ENCODE data around the gene REV1.

Gene REV1

DNA sequence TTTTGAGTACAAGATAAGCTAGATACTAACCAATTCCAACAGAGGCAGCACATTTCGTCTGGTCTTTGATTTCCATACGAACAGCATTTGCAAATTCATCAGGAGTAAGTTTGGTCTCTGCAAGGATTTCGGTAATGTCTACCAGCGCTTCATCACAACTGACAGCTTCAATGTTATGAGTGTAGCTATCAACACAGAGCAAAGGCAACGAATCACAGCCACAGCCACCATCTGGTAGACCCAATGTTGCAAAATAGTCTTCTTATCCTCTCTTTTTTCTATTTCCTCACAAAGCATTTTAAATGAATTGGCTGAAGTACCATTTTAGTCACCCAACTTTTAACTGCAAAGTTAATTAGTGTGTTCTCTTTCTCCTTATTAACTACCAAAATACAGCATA lies 68.3 kb downstream of the REV1 start:
- ChIA-PET POLR2A (no interaction called here), CTCF (no interaction called here)
- Histone ChIP-seq H3K36me3 (ENCODE audit: control insufficient read depth in 4 of 4, insufficient read depth in 4 of 4, low read length in 3 of 4) (peaks cover 26 to 76% (median 56%) of the 10 kb centered on the region in 4 experiments), H3K4me1 (ENCODE audit: control extremely low read depth in 1 of 4, control insufficient read depth in 4 of 4, insufficient read depth in 4 of 4, low read length in 3 of 4) (no peaks in the 10 kb centered on the region), H3K9me3 (ENCODE audit: control extremely low read depth in 1 of 5, control insufficient read depth in 4 of 5, insufficient read depth in 2 of 5, low read depth in 1 of 5, low read length in 4 of 5) (peaks cover 0 to 1% (median 0%) of the 10 kb centered on the region in 5 experiments), H3K27ac (ENCODE audit: insufficient read depth in 1 of 2, low read depth in 1 of 2, low read length in 2 of 2, poor library complexity in 1 of 2, severe bottlenecking in 2 of 2) (no peak overlapping the region), H3K27me3 (replicated peaks in 2 of 5; ENCODE audit: control insufficient read depth in 4 of 5, insufficient read depth in 5 of 5, low read length in 4 of 5) (no peaks in the 10 kb centered on the region), H3K4me3 (ENCODE audit: control insufficient read depth in 1 of 7, extremely low read depth in 1 of 7, insufficient read depth in 4 of 7, low read depth in 2 of 7, low read length in 6 of 7) (no peak overlapping the region)
- 98% methylated on average over 5 of the region's 5 CpGs for WGBS (ENCODE audit: insufficient coverage)
- DNase-seq: no peak

DNA sequence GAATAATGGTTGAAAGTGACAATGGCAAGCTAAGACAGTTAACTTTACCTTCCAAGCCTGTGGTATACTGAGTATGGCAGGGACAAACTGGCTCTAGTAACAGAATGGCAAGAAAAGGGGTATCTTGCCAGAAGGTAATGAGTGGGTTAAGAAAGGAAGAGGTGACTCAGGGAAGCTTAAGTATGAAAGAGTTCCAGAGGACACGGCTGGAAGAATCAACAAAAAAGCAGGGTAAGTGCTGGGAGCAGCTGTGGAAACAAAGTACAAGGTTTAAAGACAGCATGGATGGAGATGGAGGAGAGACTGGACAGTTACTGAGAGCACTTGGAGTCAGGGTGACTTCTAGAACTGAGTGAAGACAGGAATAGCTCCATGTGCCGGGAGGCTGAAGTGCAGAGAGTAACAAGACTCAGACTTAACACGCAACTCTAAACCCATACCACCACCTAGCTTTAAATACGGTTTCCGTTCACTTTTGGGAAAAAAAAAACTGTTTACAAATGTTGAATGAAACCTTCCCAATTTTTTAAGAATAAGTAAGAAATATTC lies 69.0 kb downstream of the REV1 start:
- WGBS (ENCODE audit: insufficient coverage): 92% methylated on average over 1 of the region's 5 CpGs
- Histone ChIP-seq H3K9me3 (ENCODE audit: control extremely low read depth in 1 of 5, control insufficient read depth in 4 of 5, insufficient read depth in 2 of 5, low read depth in 1 of 5, low read length in 4 of 5) (peaks cover 0 to 1% (median 0%) of the 10 kb centered on the region in 5 experiments), H3K4me3 (ENCODE audit: control insufficient read depth in 1 of 7, extremely low read depth in 1 of 7, insufficient read depth in 4 of 7, low read depth in 2 of 7, low read length in 6 of 7) (no peak overlapping the region), H3K27me3 (replicated peaks in 2 of 5; ENCODE audit: control insufficient read depth in 4 of 5, insufficient read depth in 5 of 5, low read length in 4 of 5) (no peaks in the 10 kb centered on the region), H3K4me1 (ENCODE audit: control extremely low read depth in 1 of 4, control insufficient read depth in 4 of 4, insufficient read depth in 4 of 4, low read length in 3 of 4) (no peaks in the 10 kb centered on the region), H3K36me3 (ENCODE audit: control insufficient read depth in 4 of 4, insufficient read depth in 4 of 4, low read length in 3 of 4) (peaks cover 28 to 79% (median 58%) of the 10 kb centered on the region in 4 experiments), H3K27ac (ENCODE audit: insufficient read depth in 1 of 2, low read depth in 1 of 2, low read length in 2 of 2, poor library complexity in 1 of 2, severe bottlenecking in 2 of 2) (no peak overlapping the region)
- POLR2A ChIA-PET: no interaction called here
- CTCF ChIA-PET: no interaction called here
- no peak for DNase-seq

DNA sequence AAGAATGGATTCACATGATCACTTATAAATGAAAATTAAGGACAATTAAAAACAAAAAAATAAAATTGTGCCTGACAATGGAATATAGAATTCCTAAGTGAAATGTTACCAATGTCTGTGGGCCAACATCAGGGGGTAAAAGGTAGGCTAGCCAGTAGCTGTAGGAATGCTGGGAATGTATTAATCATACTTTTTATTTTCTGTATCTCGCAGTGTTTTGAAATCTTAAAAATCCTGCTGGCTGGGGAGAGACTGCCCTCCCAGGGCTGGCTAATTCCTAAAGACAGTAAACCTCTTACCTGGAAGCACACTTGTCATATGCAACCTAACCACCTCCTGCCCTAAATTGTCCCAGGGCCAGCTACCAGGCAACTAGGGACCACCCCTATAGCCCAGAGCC lies 69.8 kb downstream of the REV1 start:
- 100% methylated on average over 1 of the region's 1 CpG for WGBS (ENCODE audit: insufficient coverage)
- Histone ChIP-seq H3K36me3 (ENCODE audit: control insufficient read depth in 4 of 4, insufficient read depth in 4 of 4, low read length in 3 of 4) (peaks cover 34 to 84% (median 60%) of the 10 kb centered on the region in 4 experiments), H3K27me3 (replicated peaks in 2 of 5; ENCODE audit: control insufficient read depth in 4 of 5, insufficient read depth in 5 of 5, low read length in 4 of 5) (no peaks in the 10 kb centered on the region), H3K27ac (ENCODE audit: insufficient read depth in 1 of 2, low read depth in 1 of 2, low read length in 2 of 2, poor library complexity in 1 of 2, severe bottlenecking in 2 of 2) (no peak overlapping the region), H3K4me3 (ENCODE audit: control insufficient read depth in 1 of 7, extremely low read depth in 1 of 7, insufficient read depth in 4 of 7, low read depth in 2 of 7, low read length in 6 of 7) (no peak overlapping the region), H3K4me1 (ENCODE audit: control extremely low read depth in 1 of 4, control insufficient read depth in 4 of 4, insufficient read depth in 4 of 4, low read length in 3 of 4) (no peaks in the 10 kb centered on the region), H3K9me3 (ENCODE audit: control extremely low read depth in 1 of 5, control insufficient read depth in 4 of 5, insufficient read depth in 2 of 5, low read depth in 1 of 5, low read length in 4 of 5) (peaks cover 0 to 1% (median 0%) of the 10 kb centered on the region in 5 experiments)
- DNase-seq: no peak
- POLR2A ChIA-PET: no interaction called here
- CTCF ChIA-PET: interaction anchor here (0.6 kb wide), 1 partner anchor 14 kb away, joined by 3 read pairs; no protein-coding TSS in a partner anchor

DNA sequence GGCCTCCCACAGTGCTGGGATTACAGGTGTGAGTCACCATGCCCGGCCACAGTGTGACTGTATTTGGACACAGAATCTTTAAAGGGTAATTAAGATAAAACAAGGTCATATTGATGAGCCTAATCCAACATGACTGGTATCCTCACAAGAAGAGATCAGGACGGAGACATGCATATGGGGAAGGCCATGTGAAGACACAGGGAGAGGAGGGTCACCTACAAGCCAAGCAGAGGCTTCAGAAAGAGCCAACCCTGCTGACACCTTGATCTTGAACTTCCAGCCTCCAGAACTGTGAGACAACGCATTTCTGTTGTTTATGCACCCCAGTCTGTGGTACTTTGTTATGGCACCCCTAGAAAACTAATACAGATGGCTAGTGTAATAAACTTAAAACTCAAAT lies 72.4 kb downstream of the REV1 start:
- Histone ChIP-seq H3K36me3 (ENCODE audit: control insufficient read depth in 4 of 4, insufficient read depth in 4 of 4, low read length in 3 of 4) (peaks cover 39 to 83% (median 60%) of the 10 kb centered on the region in 4 experiments), H3K4me3 (ENCODE audit: control insufficient read depth in 1 of 7, extremely low read depth in 1 of 7, insufficient read depth in 4 of 7, low read depth in 2 of 7, low read length in 6 of 7) (no peak overlapping the region), H3K9me3 (ENCODE audit: control extremely low read depth in 1 of 5, control insufficient read depth in 4 of 5, insufficient read depth in 2 of 5, low read depth in 1 of 5, low read length in 4 of 5) (peaks cover 0 to 1% (median 0%) of the 10 kb centered on the region in 5 experiments), H3K4me1 (ENCODE audit: control extremely low read depth in 1 of 4, control insufficient read depth in 4 of 4, insufficient read depth in 4 of 4, low read length in 3 of 4) (no peaks in the 10 kb centered on the region), H3K27ac (ENCODE audit: insufficient read depth in 1 of 2, low read depth in 1 of 2, low read length in 2 of 2, poor library complexity in 1 of 2, severe bottlenecking in 2 of 2) (no peak overlapping the region), H3K27me3 (replicated peaks in 2 of 5; ENCODE audit: control insufficient read depth in 4 of 5, insufficient read depth in 5 of 5, low read length in 4 of 5) (no peaks in the 10 kb centered on the region)
- WGBS (ENCODE audit: insufficient coverage): 88% methylated on average over 3 of the region's 3 CpGs
- ChIA-PET CTCF (no interaction called here), POLR2A (interaction anchor here (0.7 kb wide), 1 partner anchor 455 kb away, joined by 3 read pairs; no protein-coding TSS in a partner anchor)
- no peak for DNase-seq

DNA sequence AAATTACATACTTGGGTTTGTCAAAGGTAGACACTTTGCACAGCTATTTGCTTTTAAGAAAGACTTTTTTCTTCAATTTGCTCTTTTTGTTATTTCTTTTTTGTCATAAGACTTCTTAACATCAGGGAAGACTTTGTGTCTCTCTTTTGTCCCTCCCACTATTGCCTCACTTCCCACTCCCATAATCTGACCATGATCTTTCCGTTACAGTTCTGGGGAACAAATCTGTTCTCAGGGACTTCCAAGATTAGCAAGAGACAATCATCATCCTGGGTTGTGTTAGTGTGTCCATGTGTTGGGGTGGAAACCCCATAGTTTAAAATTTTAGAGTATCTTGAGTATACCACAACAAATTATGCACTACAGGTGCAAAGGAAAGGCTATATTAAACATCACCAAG lies 75.3 kb downstream of the REV1 start:
- POLR2A ChIA-PET: no interaction called here
- peaks cover 34 to 86% (median 53%) of the 10 kb centered on the region in 4 experiments for H3K36me3 ChIP-seq (ENCODE audit: control insufficient read depth in 4 of 4, insufficient read depth in 4 of 4, low read length in 3 of 4)

DNA sequence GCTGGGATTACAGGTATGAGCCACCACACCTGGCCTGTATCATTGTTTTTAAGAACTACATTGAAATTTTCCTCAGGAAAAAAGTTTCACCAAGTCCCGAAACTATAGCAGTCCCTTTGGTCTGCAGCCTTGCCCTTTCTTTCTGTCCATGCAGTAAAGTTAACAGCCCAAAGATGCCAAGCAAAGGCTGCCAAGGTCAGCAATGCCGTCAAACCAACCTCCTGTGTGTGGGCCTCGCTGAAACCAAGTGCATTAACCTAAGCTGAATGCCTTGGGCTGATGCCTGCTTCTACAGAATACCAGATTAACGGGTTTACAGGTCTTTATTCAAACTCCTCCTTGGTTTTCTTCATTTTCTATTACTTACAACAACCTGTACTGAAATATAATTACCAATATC lies 79.5 kb downstream of the REV1 start:
- Histone ChIP-seq H3K36me3 (ENCODE audit: control insufficient read depth in 4 of 4, insufficient read depth in 4 of 4, low read length in 3 of 4) (peaks cover 22 to 68% (median 48%) of the 10 kb centered on the region in 4 experiments), H3K27me3 (replicated peaks in 2 of 5; ENCODE audit: control insufficient read depth in 4 of 5, insufficient read depth in 5 of 5, low read length in 4 of 5) (no peaks in the 10 kb centered on the region), H3K9me3 (ENCODE audit: control extremely low read depth in 1 of 5, control insufficient read depth in 4 of 5, insufficient read depth in 2 of 5, low read depth in 1 of 5, low read length in 4 of 5) (no peaks in the 10 kb centered on the region), H3K4me3 (ENCODE audit: control insufficient read depth in 1 of 7, extremely low read depth in 1 of 7, insufficient read depth in 4 of 7, low read depth in 2 of 7, low read length in 6 of 7) (no peak overlapping the region), H3K4me1 (ENCODE audit: control extremely low read depth in 1 of 4, control insufficient read depth in 4 of 4, insufficient read depth in 4 of 4, low read length in 3 of 4) (no peaks in the 10 kb centered on the region), H3K27ac (ENCODE audit: insufficient read depth in 1 of 2, low read depth in 1 of 2, low read length in 2 of 2, poor library complexity in 1 of 2, severe bottlenecking in 2 of 2) (no peak overlapping the region)
- ChIA-PET CTCF (interaction anchor here (0.6 kb wide), 1 partner anchor 328 kb away, joined by 3 read pairs; no protein-coding TSS in a partner anchor), POLR2A (no interaction called here)
- no peak for DNase-seq
- WGBS (ENCODE audit: insufficient coverage): 100% methylated on average over 4 of the region's 4 CpGs

More for the DNA sequence above, 75.3 kb downstream of the REV1 start:
- H3K27ac ChIP-seq (ENCODE audit: insufficient read depth in 1 of 2, low read depth in 1 of 2, low read length in 2 of 2, poor library complexity in 1 of 2, severe bottlenecking in 2 of 2): no peak overlapping the region
- WGBS (ENCODE audit: insufficient coverage): no CpG with 5 or more reads among the region's 1 CpG
- H3K4me1 ChIP-seq (ENCODE audit: control extremely low read depth in 1 of 4, control insufficient read depth in 4 of 4, insufficient read depth in 4 of 4, low read length in 3 of 4): no peaks in the 10 kb centered on the region
- no peak for DNase-seq
- peaks cover 0 to 1% (median 0%) of the 10 kb centered on the region in 5 experiments for H3K9me3 ChIP-seq (ENCODE audit: control extremely low read depth in 1 of 5, control insufficient read depth in 4 of 5, insufficient read depth in 2 of 5, low read depth in 1 of 5, low read length in 4 of 5)
- no peaks in the 10 kb centered on the region for H3K27me3 ChIP-seq (replicated peaks in 2 of 5; ENCODE audit: control insufficient read depth in 4 of 5, insufficient read depth in 5 of 5, low read length in 4 of 5)
- CTCF ChIA-PET: no interaction called here
- H3K4me3 ChIP-seq (ENCODE audit: control insufficient read depth in 1 of 7, extremely low read depth in 1 of 7, insufficient read depth in 4 of 7, low read depth in 2 of 7, low read length in 6 of 7): no peak overlapping the region

DNA sequence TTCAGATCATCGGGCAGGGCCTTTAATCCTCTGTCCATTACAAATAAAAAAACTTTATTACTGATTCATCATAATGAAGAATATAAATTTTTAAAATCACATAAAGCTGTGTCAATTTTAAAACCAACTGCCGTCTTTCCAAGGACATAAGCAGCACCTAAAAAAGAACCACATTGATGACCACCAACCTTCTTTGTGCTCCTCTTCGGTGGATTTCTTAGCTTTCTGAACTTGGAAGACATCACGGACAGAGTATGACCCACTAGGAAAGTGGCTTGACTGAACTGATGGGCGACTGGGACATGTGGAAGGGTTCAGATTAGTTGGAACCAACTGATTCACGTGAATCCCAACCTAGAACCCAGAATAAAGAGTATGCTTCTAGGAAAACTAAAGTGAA lies 83.7 kb downstream of the REV1 start:
- no peaks in the 10 kb centered on the region for H3K9me3 ChIP-seq (ENCODE audit: control extremely low read depth in 1 of 5, control insufficient read depth in 4 of 5, insufficient read depth in 2 of 5, low read depth in 1 of 5, low read length in 4 of 5)
- no peak overlapping the region for H3K27ac ChIP-seq (ENCODE audit: insufficient read depth in 1 of 2, low read depth in 1 of 2, low read length in 2 of 2, poor library complexity in 1 of 2, severe bottlenecking in 2 of 2)
- no peaks in the 10 kb centered on the region for H3K27me3 ChIP-seq (replicated peaks in 2 of 5; ENCODE audit: control insufficient read depth in 4 of 5, insufficient read depth in 5 of 5, low read length in 4 of 5)
- DNase-seq: no peak
- H3K4me1 ChIP-seq (ENCODE audit: control extremely low read depth in 1 of 4, control insufficient read depth in 4 of 4, insufficient read depth in 4 of 4, low read length in 3 of 4): no peaks in the 10 kb centered on the region
- no peak overlapping the region for H3K4me3 ChIP-seq (ENCODE audit: control insufficient read depth in 1 of 7, extremely low read depth in 1 of 7, insufficient read depth in 4 of 7, low read depth in 2 of 7, low read length in 6 of 7)
- CTCF ChIA-PET: interaction anchor here (1.1 kb wide), 1 partner anchor 14 kb away, joined by 3 read pairs; no protein-coding TSS in a partner anchor
- peaks cover 32 to 72% (median 59%) of the 10 kb centered on the region in 4 experiments for H3K36me3 ChIP-seq (ENCODE audit: control insufficient read depth in 4 of 4, insufficient read depth in 4 of 4, low read length in 3 of 4)
- POLR2A ChIA-PET: no interaction called here
- WGBS (ENCODE audit: insufficient coverage): 100% methylated on average over 4 of the region's 6 CpGs

Data from common myeloid progenitor, CD34-positive (primary cell).